Loucy (cell line): ENCODE results near the gene SAP25.

Source experiments
- EZH2phosphoT487 ChIP-seq: fragments of 200-600 bp; IDR thresholded peaks from 2 replicates; pipeline ENCODE4 v1.6.1; 2018; ENCODE audit warnings: antibody characterized with exemption, mild to moderate bottlenecking, moderate library complexity, borderline replicate concordance
- TF ChIP-seq, protein P1 (sequence below): fragments of 200-600 bp; sonication (generic); conservative IDR thresholded peaks from 2 replicates; pipeline ENCODE4 v1.5.1; 2014; ENCODE audit warnings: mild to moderate bottlenecking, antibody characterized with exemption, low read length

- TF ChIP-seq, protein P1, sequence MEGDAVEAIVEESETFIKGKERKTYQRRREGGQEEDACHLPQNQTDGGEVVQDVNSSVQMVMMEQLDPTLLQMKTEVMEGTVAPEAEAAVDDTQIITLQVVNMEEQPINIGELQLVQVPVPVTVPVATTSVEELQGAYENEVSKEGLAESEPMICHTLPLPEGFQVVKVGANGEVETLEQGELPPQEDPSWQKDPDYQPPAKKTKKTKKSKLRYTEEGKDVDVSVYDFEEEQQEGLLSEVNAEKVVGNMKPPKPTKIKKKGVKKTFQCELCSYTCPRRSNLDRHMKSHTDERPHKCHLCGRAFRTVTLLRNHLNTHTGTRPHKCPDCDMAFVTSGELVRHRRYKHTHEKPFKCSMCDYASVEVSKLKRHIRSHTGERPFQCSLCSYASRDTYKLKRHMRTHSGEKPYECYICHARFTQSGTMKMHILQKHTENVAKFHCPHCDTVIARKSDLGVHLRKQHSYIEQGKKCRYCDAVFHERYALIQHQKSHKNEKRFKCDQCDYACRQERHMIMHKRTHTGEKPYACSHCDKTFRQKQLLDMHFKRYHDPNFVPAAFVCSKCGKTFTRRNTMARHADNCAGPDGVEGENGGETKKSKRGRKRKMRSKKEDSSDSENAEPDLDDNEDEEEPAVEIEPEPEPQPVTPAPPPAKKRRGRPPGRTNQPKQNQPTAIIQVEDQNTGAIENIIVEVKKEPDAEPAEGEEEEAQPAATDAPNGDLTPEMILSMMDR = no peak
- TF ChIP-seq EZH2phosphoT487 = no peak
These were observed 29.4 kb upstream of the SAP25 start for GRCh38 chr7:100602889-100603725.
